Prostate gland (tissue), 2 donors: ENCODE data around the gene AFF3. TPM values are rescaled to one million over a fixed set of nuclear protein-coding genes. Genes with fewer than 3 reads are reported as not detected.
A peak's percentile ranks its signal among the peaks of the same experiment; 100 is the strongest.

ENCODE experiments used
- DNase-seq: peaks from one replicate; pipeline ENCODE4 v3.0.0-alpha.2; 2019; ENCODE audit warnings: low spot score
- H3K27ac ChIP-seq, 2 donors: fragments of 200-600 bp; sonication (generic); 2 replicates each; pipeline ENCODE4 v1.5.1; 2017 to 2019
- H3K27me3 ChIP-seq: fragments of 200-600 bp; sonication (generic); replicated peaks from 2 replicates; pipeline ENCODE4 v1.5.1; 2019; ENCODE audit not compliant: insufficient read depth
- H3K36me3 ChIP-seq, 2 donors: fragments of 200-600 bp; sonication (generic); 1 replicate in 1 of 2; 2 replicates in 1 of 2; pipeline versions ENCODE4 v1.5.1 to v1.8.1; 2017 to 2019
- H3K4me1 ChIP-seq: fragments of 200-600 bp; sonication (generic); replicated peaks from 2 replicates; pipeline ENCODE4 v1.5.1; 2019
- H3K4me3 ChIP-seq, 2 donors: fragments of 200-600 bp; sonication (generic); 2 replicates each; pipeline ENCODE4 v1.5.1; 2017 to 2019
- H3K9me3 ChIP-seq: fragments of 200-600 bp; sonication (generic); 2 replicates; pipeline ENCODE4 v1.5.1; 2017
- POLR2A ChIP-seq: fragments of 450-650 bp; IDR thresholded peaks from one replicate; pipeline ENCODE4 v1.6.1; 2016; ENCODE audit warnings: antibody characterized with exemption, mild to moderate bottlenecking
- POLR2AphosphoS5 ChIP-seq: sonication (generic); formaldehyde crosslinking; IDR thresholded peaks from one replicate; pipeline ENCODE4 v1.6.1; 2017; ENCODE audit warnings: antibody characterized with exemption
- WGBS: methylation state at CpG from one replicate; pipeline ENCODE4 v1.1.5; 2018; 5-methylcytosine and 5-hydroxymethylcytosine counted together
- intact Hi-C: fragments of 100-400 bp; cut with DNase I; formaldehyde crosslinking; loops from one replicate; pipeline ENCODE4 v1.14.2; 2022
- total RNA-seq, 2 donors: library from RNA; depleted of rRNA; stranded (reverse); fragments of >200 nt; gene quantifications; one replicate each; pipeline ENCODE4 v1.1.0, GENCODE V29; 2016
- TF ChIP-seq, protein P1 (sequence below), 4 experiments: fragments of 200-600 bp in 2 of 4; fragments of 450-650 bp in 2 of 4; sonication (generic) in 2 of 4; IDR thresholded peaks; 1 replicate in 3 of 4; 2 replicates in 1 of 4; pipeline ENCODE4 v1.5.1; 2016 to 2019; ENCODE audit warnings: antibody characterized with exemption in 4 of 4, mild to moderate bottlenecking in 2 of 4, moderate library complexity in 2 of 4

Gene AFF3
- total RNA-seq, 2 donors from 2014 or later: 74.4 to 113 TPM

DNA sequence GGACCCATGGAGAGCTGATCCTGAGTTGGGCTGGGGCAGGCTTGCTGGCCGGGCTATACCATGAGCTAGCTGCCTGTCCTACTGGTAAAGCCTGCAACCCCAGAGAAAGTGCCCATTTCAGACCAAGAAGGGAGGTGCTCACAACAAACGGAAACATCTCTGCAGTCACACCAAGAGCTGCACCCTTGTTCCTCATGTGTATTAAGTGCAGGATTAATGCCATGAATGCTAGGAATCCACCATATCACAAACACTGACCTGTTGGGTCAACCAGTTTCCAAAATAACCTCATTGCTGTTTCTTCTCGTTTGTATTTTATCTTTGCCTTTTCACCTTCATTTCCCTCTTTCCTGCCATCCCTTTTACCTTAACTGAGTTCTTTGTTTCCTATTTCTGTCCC is 69.9 kb downstream of the AFF3 start:
- 90% methylated on average over 3 of the region's 3 CpGs for WGBS
- H3K4me3 ChIP-seq: no peak overlapping the region
- peak overlapping the region in 1 of 2 donors; percentile 92 for H3K27ac ChIP-seq
- TF ChIP-seq POLR2AphosphoS5 (no peak), POLR2A (no peak)
- TF ChIP-seq, protein P1, sequence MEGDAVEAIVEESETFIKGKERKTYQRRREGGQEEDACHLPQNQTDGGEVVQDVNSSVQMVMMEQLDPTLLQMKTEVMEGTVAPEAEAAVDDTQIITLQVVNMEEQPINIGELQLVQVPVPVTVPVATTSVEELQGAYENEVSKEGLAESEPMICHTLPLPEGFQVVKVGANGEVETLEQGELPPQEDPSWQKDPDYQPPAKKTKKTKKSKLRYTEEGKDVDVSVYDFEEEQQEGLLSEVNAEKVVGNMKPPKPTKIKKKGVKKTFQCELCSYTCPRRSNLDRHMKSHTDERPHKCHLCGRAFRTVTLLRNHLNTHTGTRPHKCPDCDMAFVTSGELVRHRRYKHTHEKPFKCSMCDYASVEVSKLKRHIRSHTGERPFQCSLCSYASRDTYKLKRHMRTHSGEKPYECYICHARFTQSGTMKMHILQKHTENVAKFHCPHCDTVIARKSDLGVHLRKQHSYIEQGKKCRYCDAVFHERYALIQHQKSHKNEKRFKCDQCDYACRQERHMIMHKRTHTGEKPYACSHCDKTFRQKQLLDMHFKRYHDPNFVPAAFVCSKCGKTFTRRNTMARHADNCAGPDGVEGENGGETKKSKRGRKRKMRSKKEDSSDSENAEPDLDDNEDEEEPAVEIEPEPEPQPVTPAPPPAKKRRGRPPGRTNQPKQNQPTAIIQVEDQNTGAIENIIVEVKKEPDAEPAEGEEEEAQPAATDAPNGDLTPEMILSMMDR (IDR thresholded peaks at IDR 0.05): no peak
- no peaks in the 10 kb centered on the region for H3K27me3 ChIP-seq
- H3K36me3 ChIP-seq: no peaks in the 10 kb centered on the region
- intact Hi-C loops: no loop called here
- no peak for DNase-seq
- no peaks in the 10 kb centered on the region for H3K9me3 ChIP-seq
- peaks cover 10% of the 10 kb centered on the region for H3K4me1 ChIP-seq

GRCh38 chr2:100071335-100072043 is 70.9 kb downstream of the AFF3 start:
- Histone ChIP-seq H3K4me3 (no peak overlapping the region), H3K9me3 (no peaks in the 10 kb centered on the region), H3K27ac (peak overlapping the region in 1 of 2 donors; percentile 92), H3K27me3 (no peaks in the 10 kb centered on the region), H3K4me1 (peaks cover 15% of the 10 kb centered on the region), H3K36me3 (no peaks in the 10 kb centered on the region)
- no peak for TF ChIP-seq POLR2A
- no peak for TF ChIP-seq POLR2AphosphoS5
- TF ChIP-seq, protein P1 (IDR thresholded peaks at IDR 0.05): no peak
- no peak for DNase-seq
- intact Hi-C loops: no loop called here
- WGBS: 84% methylated on average over 13 of the region's 13 CpGs

DNA sequence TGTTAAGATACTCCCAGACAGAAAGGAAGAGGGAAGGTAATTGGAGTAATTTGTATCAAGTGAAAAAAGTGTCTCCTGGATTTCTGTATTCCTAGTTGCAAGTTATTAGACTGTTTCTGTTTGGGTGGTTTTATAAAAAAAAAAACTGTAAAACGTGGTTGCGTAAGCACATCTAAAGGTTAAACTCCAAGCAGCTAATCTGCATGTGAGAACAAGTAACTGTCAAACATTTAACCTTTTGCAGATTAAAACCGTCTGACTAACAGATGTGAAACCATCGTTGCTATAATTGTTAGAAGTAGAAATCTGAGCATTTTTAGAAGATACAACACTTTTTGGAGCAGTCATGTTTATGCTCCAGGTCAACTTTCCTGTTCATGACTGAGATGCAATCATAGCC is 72.3 kb downstream of the AFF3 start:
- no peak for DNase-seq
- WGBS: 34% methylated on average over 4 of the region's 4 CpGs
- intact Hi-C loops: no loop called here
- Histone ChIP-seq H3K27me3 (no peaks in the 10 kb centered on the region), H3K9me3 (no peaks in the 10 kb centered on the region), H3K27ac (peak overlapping the region in 1 of 2 donors; percentile 92), H3K4me3 (no peak overlapping the region), H3K4me1 (peaks cover 20% of the 10 kb centered on the region), H3K36me3 (no peaks in the 10 kb centered on the region)
- TF ChIP-seq POLR2A (no peak), POLR2AphosphoS5 (no peak)
- TF ChIP-seq, protein P1 (IDR thresholded peaks at IDR 0.05): no peak

GRCh38 chr2:100068395-100068794 is 74.0 kb downstream of the AFF3 start:
- Histone ChIP-seq H3K9me3 (no peaks in the 10 kb centered on the region), H3K4me3 (no peak overlapping the region), H3K27me3 (no peaks in the 10 kb centered on the region), H3K4me1 (peaks cover 28% of the 10 kb centered on the region), H3K27ac (peak overlapping the region; percentile 80 to 92), H3K36me3 (no peaks in the 10 kb centered on the region)
- no peak for DNase-seq
- intact Hi-C loops: no loop called here
- WGBS: 75% methylated on average over 4 of the region's 4 CpGs
- TF ChIP-seq, protein P1 (IDR thresholded peaks at IDR 0.05): no peak
- TF ChIP-seq POLR2AphosphoS5 (no peak), POLR2A (no peak)

DNA sequence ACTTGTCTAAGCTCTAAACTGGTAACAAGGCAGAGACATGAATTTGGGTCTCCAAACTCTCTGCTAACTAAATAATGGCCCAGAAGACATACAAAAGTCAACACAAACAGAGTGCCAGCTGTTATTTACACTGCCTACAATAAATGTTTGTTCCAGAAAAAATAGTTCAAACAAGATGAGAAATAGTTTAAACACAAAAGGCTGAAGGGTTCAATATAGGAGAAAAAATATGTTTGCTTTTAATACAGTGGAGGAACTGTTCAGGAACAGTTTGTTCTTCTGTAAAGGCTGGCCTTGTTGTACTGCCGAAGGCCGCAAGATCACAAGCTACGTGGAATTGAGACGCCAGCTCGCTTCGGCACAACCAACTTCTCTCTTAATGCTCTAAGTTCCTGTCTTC is 74.6 kb downstream of the AFF3 start:
- TF ChIP-seq POLR2AphosphoS5: peak; percentile 91
- TF ChIP-seq POLR2A: no peak
- intact Hi-C loops: no loop called here

More for the DNA sequence above, 74.6 kb downstream of the AFF3 start:
- peak; percentile 72 for DNase-seq
- no peaks in the 10 kb centered on the region for H3K9me3 ChIP-seq
- no peaks in the 10 kb centered on the region for H3K36me3 ChIP-seq
- H3K27me3 ChIP-seq: no peaks in the 10 kb centered on the region
- 24% methylated on average over 6 of the region's 6 CpGs for WGBS
- H3K27ac ChIP-seq: peak overlapping the region; percentile 80 to 92
- no peak overlapping the region for H3K4me3 ChIP-seq
- H3K4me1 ChIP-seq: peaks cover 28% of the 10 kb centered on the region
